GM23338 (cell line): ENCODE measurements around the gene TYRP1. TPM values are rescaled to one million over a fixed set of nuclear protein-coding genes. Genes with fewer than 3 reads are reported as not detected.
A peak's percentile ranks its signal among the peaks of the same experiment; 100 is the strongest.

Source experiments
- ATAC-seq: fragments of 200-7000 bp; cut with Tn5 transposase; 3 replicates; pipeline ENCODE4 v1.9.1; 2020
- DNase-seq: peaks from one replicate; pipeline ENCODE4 v3.0.0-alpha.2; 2015; ENCODE audit warnings: low spot score
- H2AFZ ChIP-seq: fragments of 200-600 bp; sonication (generic); 2 replicates; pipeline ENCODE4 v1.8.0; 2016; ENCODE audit warnings: antibody characterized with exemption, mild to moderate bottlenecking, moderate library complexity
- H3F3A ChIP-seq: fragments of 200-600 bp; sonication (generic); replicated peaks from 2 replicates; pipeline ENCODE4 v1.8.0; 2017; ENCODE audit warnings: antibody characterized with exemption, mixed run types, low read depth
- H3K27ac ChIP-seq: fragments of 200-600 bp; sonication (generic); 2 replicates; pipeline ENCODE4 v1.6.1; 2016; ENCODE audit warnings: low read depth
- H3K27me3 ChIP-seq: fragments of 200-600 bp; sonication (generic); 2 replicates; pipeline ENCODE4 v1.8.0; 2016; ENCODE audit warnings: mild to moderate bottlenecking, mixed run types, moderate library complexity; ENCODE audit not compliant: insufficient read depth
- H3K36me3 ChIP-seq: fragments of 200-600 bp; sonication (generic); 2 replicates; pipeline ENCODE4 v1.8.0; 2016; ENCODE audit warnings: mild to moderate bottlenecking; ENCODE audit not compliant: insufficient read depth
- H3K4me1 ChIP-seq: fragments of 200-600 bp; sonication (generic); 2 replicates; pipeline ENCODE4 v1.8.0; 2016; ENCODE audit warnings: mild to moderate bottlenecking, moderate library complexity; ENCODE audit not compliant: insufficient read depth
- H3K4me2 ChIP-seq: fragments of 200-600 bp; sonication (generic); 2 replicates; pipeline ENCODE4 v1.7.1; 2017; ENCODE audit warnings: mixed run types
- H3K4me3 ChIP-seq: fragments of 200-600 bp; sonication (generic); 2 replicates; pipeline ENCODE4 v1.6.1; 2016; ENCODE audit warnings: mixed run types
- H3K79me2 ChIP-seq: fragments of 200-600 bp; sonication (generic); replicated peaks from 2 replicates; pipeline ENCODE4 v1.8.0; 2017; ENCODE audit warnings: mild to moderate bottlenecking; ENCODE audit not compliant: insufficient read depth
- H3K9me2 ChIP-seq: fragments of 200-600 bp; sonication (generic); 2 replicates; pipeline ENCODE4 v1.8.0; 2017; ENCODE audit not compliant: insufficient read depth
- H4K20me1 ChIP-seq: fragments of 200-600 bp; sonication (generic); replicated peaks from 2 replicates; pipeline ENCODE4 v1.8.0; 2017; ENCODE audit warnings: mild to moderate bottlenecking; ENCODE audit not compliant: insufficient read depth
- H3K27ac Mint-ChIP-seq: 2 replicates; pipeline ENCODE4 v1.8.0; 2020; ENCODE audit warnings: inconsistent platforms, mild to moderate bottlenecking, moderate library complexity, mixed read lengths
- H3K27me3 Mint-ChIP-seq: 3 replicates; pipeline ENCODE4 v1.8.0; 2022; ENCODE audit warnings: low read depth, mild to moderate bottlenecking, moderate library complexity, mixed read lengths, inconsistent platforms; ENCODE audit not compliant: insufficient read depth, poor library complexity
- H3K36me3 Mint-ChIP-seq: 3 replicates; pipeline ENCODE4 v1.8.0; 2021; ENCODE audit warnings: low read depth, mild to moderate bottlenecking, inconsistent platforms, moderate library complexity, mixed read lengths
- H3K4me1 Mint-ChIP-seq: 3 replicates; pipeline ENCODE4 v1.8.0; 2020; ENCODE audit warnings: mild to moderate bottlenecking, inconsistent platforms, mixed read lengths
- H3K4me3 Mint-ChIP-seq: 3 replicates; pipeline ENCODE4 v1.8.0; 2021; ENCODE audit warnings: moderate library complexity, mild to moderate bottlenecking, inconsistent platforms, mixed read lengths
- H3K9me3 Mint-ChIP-seq: 3 replicates; pipeline ENCODE4 v1.8.0; 2020; ENCODE audit warnings: moderate library complexity, mild to moderate bottlenecking, inconsistent platforms, mixed read lengths
- CREB1 ChIP-seq: fragments of 250-450 bp; sonication (Bioruptor Pico); IDR thresholded peaks from 2 replicates; pipeline ENCODE4 v1.5.0; 2020; ENCODE audit warnings: low read depth, mild to moderate bottlenecking, moderate library complexity
- EZH2 ChIP-seq: fragments of 200-600 bp; sonication (generic); IDR thresholded peaks from one replicate; pipeline ENCODE4 v1.8.0; 2017; ENCODE audit warnings: antibody characterized with exemption, mild to moderate bottlenecking, low read depth; ENCODE audit not compliant: unreplicated experiment
- EZH2phosphoT487 ChIP-seq: fragments of 200-600 bp; sonication (generic); IDR thresholded peaks from one replicate; pipeline ENCODE4 v1.8.1; 2018; ENCODE audit warnings: antibody characterized with exemption; ENCODE audit not compliant: unreplicated experiment
- JUNB ChIP-seq: IDR thresholded peaks from one replicate; pipeline ENCODE4 v1.6.1; 2016; ENCODE audit warnings: antibody characterized with exemption; ENCODE audit not compliant: unreplicated experiment
- NANOG ChIP-seq: IDR thresholded peaks from 2 replicates; pipeline ENCODE4 v1.6.1; 2016; ENCODE audit warnings: antibody characterized with exemption, borderline replicate concordance
- POLR2AphosphoS5 ChIP-seq: IDR thresholded peaks from 2 replicates; pipeline ENCODE4 v1.6.1; 2016; ENCODE audit warnings: antibody characterized with exemption, low read depth
- STAT1 ChIP-seq: IDR thresholded peaks from one replicate; pipeline ENCODE4 v1.6.1; 2016; ENCODE audit warnings: antibody characterized with exemption; ENCODE audit not compliant: unreplicated experiment
- ZNF331 ChIP-seq: fragments of 250-450 bp; sonication (Bioruptor Pico); IDR thresholded peaks from 2 replicates; pipeline ENCODE4 v1.5.0; 2020; ENCODE audit warnings: low read depth, mild to moderate bottlenecking, moderate library complexity
- polyA plus RNA-seq: library from polyadenylated mRNA; unstranded; fragments of >200 nt; fragmentation: Nextera tagmentation; extraction: Ambion mirVana; gene quantifications from 2 replicates; pipeline ENCODE4 v1.2.1, GENCODE V29; 2016
- total RNA-seq: library from RNA; depleted of rRNA; stranded (reverse); fragments of >200 nt; shearing (Covaris generic); gene quantifications from 2 replicates; pipeline ENCODE4 v1.2.3, GENCODE V29; 2014
- TF ChIP-seq, protein P1 (sequence below): IDR thresholded peaks from one replicate; pipeline ENCODE4 v1.6.1; 2018; ENCODE audit warnings: antibody characterized with exemption; ENCODE audit not compliant: unreplicated experiment
- TF ChIP-seq, protein P2 (sequence below): IDR thresholded peaks from 2 replicates; pipeline ENCODE4 v1.6.1; 2016; ENCODE audit warnings: antibody characterized with exemption
- TF ChIP-seq, protein P3 (sequence below): fragments of 250-450 bp; sonication (Bioruptor Pico); IDR thresholded peaks from 2 replicates; pipeline ENCODE4 v1.5.0; 2020; ENCODE audit warnings: mild to moderate bottlenecking, moderate library complexity

The TYRP1 gene
- total and polyA plus RNA-seq, 2 experiments from 2014 or later: not detected

DNA sequence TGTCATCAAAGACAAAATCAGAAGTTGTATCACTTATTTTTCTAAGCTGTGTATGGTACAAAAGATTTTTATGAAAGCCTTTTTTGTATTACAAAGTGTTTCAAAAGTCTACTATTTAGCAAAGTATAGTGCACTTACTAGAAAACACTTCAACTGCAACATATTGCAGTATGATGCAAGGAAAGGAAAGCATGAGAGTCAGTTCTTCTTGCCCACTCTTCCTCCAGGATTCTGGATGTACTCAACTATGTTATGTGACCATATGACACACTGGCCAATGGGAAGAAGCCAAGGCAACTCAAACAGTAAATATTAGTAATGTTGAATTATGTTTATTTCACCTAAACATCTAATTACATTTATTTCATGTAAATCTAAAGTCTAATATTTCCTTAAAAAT, 49.5 kb upstream of the TYRP1 start:
- H3K9me2 ChIP-seq: no peaks in the 10 kb centered on the region
- no peaks in the 10 kb centered on the region for H3K36me3 ChIP-seq
- Mint-ChIP-seq H3K27ac (no peak overlapping the region), H3K9me3 (no peaks in the 10 kb centered on the region), H3K4me3 (no peak overlapping the region), H3K4me1 (no peaks in the 10 kb centered on the region), H3K36me3 (no peaks in the 10 kb centered on the region), H3K27me3 (no peaks in the 10 kb centered on the region)
- H2AFZ ChIP-seq: no peak overlapping the region
- H3K27me3 ChIP-seq: no peaks in the 10 kb centered on the region
- no peaks in the 10 kb centered on the region for H4K20me1 ChIP-seq
- H3K4me3 ChIP-seq: no peak overlapping the region
- H3K27ac ChIP-seq: no peak overlapping the region
- TF ChIP-seq NANOG: no peak
- no peak for TF ChIP-seq CREB1
- TF ChIP-seq, protein P1, sequence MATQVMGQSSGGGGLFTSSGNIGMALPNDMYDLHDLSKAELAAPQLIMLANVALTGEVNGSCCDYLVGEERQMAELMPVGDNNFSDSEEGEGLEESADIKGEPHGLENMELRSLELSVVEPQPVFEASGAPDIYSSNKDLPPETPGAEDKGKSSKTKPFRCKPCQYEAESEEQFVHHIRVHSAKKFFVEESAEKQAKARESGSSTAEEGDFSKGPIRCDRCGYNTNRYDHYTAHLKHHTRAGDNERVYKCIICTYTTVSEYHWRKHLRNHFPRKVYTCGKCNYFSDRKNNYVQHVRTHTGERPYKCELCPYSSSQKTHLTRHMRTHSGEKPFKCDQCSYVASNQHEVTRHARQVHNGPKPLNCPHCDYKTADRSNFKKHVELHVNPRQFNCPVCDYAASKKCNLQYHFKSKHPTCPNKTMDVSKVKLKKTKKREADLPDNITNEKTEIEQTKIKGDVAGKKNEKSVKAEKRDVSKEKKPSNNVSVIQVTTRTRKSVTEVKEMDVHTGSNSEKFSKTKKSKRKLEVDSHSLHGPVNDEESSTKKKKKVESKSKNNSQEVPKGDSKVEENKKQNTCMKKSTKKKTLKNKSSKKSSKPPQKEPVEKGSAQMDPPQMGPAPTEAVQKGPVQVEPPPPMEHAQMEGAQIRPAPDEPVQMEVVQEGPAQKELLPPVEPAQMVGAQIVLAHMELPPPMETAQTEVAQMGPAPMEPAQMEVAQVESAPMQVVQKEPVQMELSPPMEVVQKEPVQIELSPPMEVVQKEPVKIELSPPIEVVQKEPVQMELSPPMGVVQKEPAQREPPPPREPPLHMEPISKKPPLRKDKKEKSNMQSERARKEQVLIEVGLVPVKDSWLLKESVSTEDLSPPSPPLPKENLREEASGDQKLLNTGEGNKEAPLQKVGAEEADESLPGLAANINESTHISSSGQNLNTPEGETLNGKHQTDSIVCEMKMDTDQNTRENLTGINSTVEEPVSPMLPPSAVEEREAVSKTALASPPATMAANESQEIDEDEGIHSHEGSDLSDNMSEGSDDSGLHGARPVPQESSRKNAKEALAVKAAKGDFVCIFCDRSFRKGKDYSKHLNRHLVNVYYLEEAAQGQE: no peak
- no peak for TF ChIP-seq POLR2AphosphoS5
- TF ChIP-seq JUNB: no peak
- TF ChIP-seq, protein P2, sequence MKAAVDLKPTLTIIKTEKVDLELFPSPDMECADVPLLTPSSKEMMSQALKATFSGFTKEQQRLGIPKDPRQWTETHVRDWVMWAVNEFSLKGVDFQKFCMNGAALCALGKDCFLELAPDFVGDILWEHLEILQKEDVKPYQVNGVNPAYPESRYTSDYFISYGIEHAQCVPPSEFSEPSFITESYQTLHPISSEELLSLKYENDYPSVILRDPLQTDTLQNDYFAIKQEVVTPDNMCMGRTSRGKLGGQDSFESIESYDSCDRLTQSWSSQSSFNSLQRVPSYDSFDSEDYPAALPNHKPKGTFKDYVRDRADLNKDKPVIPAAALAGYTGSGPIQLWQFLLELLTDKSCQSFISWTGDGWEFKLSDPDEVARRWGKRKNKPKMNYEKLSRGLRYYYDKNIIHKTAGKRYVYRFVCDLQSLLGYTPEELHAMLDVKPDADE: no peak
- TF ChIP-seq EZH2: no peak
- TF ChIP-seq STAT1: no peak
- DNase-seq (no peak), ATAC-seq (no peak)
- H3F3A ChIP-seq: no peaks in the 10 kb centered on the region
- H3K4me2 ChIP-seq: no peak overlapping the region
- no peaks in the 10 kb centered on the region for H3K79me2 ChIP-seq
- H3K4me1 ChIP-seq: no peaks in the 10 kb centered on the region

DNA sequence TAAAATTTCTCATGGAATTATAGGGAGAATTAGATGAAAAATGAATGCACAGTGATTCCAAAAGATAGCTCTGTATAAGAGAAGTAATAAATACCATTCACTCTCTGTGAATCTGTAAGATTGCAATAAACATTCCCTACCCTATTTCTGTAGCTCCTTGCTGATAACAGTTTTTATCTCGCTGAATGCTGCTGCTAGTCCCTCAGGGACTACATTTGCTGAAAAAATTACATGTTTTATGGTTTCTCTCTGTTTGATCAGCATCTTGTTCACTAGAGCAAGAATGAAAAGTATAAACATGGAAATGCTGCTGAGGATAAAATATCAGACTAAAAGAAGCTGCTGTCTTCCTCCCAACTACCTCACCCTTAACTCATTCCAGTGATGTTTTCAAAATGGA, 44.3 kb upstream of the TYRP1 start:
- DNase-seq: no peak
- Histone ChIP-seq H2AFZ (peak overlapping the region; percentile 38; the same call in 1 of the 2 replicates), H3K9me2 (no peaks in the 10 kb centered on the region), H3K4me3 (no peak overlapping the region), H4K20me1 (no peaks in the 10 kb centered on the region), H3K4me1 (no peaks in the 10 kb centered on the region), H3K27me3 (no peaks in the 10 kb centered on the region), H3F3A (no peaks in the 10 kb centered on the region), H3K79me2 (no peaks in the 10 kb centered on the region), H3K4me2 (no peak overlapping the region), H3K36me3 (no peaks in the 10 kb centered on the region), H3K27ac (no peak overlapping the region)
- H3K4me1 Mint-ChIP-seq: no peaks in the 10 kb centered on the region
- H3K4me3 Mint-ChIP-seq: no peak overlapping the region
- no peak overlapping the region for H3K27ac Mint-ChIP-seq
- no peaks in the 10 kb centered on the region for H3K27me3 Mint-ChIP-seq
- no peak for ATAC-seq
- H3K36me3 Mint-ChIP-seq: no peaks in the 10 kb centered on the region
- no peaks in the 10 kb centered on the region for H3K9me3 Mint-ChIP-seq
- TF ChIP-seq ZNF331 (CRISPR knock-in tag) (no peak), CREB1 (no peak), EZH2phosphoT487 (no peak), NANOG (no peak)
- TF ChIP-seq, protein P2: no peak
- TF ChIP-seq, protein P3, sequence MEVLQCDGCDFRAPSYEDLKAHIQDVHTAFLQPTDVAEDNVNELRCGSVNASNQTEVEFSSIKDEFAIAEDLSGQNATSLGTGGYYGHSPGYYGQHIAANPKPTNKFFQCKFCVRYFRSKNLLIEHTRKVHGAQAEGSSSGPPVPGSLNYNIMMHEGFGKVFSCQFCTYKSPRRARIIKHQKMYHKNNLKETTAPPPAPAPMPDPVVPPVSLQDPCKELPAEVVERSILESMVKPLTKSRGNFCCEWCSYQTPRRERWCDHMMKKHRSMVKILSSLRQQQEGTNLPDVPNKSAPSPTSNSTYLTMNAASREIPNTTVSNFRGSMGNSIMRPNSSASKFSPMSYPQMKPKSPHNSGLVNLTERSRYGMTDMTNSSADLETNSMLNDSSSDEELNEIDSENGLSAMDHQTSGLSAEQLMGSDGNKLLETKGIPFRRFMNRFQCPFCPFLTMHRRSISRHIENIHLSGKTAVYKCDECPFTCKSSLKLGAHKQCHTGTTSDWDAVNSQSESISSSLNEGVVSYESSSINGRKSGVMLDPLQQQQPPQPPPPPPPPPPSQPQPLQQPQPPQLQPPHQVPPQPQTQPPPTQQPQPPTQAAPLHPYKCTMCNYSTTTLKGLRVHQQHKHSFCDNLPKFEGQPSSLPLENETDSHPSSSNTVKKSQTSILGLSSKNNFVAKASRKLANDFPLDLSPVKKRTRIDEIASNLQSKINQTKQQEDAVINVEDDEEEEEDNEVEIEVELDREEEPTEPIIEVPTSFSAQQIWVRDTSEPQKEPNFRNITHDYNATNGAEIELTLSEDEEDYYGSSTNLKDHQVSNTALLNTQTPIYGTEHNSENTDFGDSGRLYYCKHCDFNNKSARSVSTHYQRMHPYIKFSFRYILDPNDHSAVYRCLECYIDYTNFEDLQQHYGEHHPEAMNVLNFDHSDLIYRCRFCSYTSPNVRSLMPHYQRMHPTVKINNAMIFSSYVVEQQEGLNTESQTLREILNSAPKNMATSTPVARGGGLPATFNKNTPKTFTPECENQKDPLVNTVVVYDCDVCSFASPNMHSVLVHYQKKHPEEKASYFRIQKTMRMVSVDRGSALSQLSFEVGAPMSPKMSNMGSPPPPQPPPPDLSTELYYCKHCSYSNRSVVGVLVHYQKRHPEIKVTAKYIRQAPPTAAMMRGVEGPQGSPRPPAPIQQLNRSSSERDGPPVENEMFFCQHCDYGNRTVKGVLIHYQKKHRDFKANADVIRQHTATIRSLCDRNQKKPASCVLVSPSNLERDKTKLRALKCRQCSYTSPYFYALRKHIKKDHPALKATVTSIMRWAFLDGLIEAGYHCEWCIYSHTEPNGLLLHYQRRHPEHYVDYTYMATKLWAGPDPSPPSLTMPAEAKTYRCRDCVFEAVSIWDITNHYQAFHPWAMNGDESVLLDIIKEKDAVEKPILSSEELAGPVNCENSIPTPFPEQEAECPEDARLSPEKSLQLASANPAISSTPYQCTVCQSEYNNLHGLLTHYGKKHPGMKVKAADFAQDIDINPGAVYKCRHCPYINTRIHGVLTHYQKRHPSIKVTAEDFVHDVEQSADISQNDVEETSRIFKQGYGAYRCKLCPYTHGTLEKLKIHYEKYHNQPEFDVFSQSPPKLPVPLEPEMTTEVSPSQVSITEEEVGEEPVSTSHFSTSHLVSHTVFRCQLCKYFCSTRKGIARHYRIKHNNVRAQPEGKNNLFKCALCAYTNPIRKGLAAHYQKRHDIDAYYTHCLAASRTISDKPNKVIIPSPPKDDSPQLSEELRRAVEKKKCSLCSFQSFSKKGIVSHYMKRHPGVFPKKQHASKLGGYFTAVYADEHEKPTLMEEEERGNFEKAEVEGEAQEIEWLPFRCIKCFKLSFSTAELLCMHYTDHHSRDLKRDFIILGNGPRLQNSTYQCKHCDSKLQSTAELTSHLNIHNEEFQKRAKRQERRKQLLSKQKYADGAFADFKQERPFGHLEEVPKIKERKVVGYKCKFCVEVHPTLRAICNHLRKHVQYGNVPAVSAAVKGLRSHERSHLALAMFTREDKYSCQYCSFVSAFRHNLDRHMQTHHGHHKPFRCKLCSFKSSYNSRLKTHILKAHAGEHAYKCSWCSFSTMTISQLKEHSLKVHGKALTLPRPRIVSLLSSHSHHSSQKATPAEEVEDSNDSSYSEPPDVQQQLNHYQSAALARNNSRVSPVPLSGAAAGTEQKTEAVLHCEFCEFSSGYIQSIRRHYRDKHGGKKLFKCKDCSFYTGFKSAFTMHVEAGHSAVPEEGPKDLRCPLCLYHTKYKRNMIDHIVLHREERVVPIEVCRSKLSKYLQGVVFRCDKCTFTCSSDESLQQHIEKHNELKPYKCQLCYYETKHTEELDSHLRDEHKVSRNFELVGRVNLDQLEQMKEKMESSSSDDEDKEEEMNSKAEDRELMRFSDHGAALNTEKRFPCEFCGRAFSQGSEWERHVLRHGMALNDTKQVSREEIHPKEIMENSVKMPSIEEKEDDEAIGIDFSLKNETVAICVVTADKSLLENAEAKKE (CRISPR knock-in tag): no peak
